H9 (cell line): Measurements from ENCODE around the gene KDF1. TPM values are rescaled to one million over a fixed set of nuclear protein-coding genes. Genes with fewer than 3 reads are reported as not detected.
A peak's percentile ranks its signal among the peaks of the same experiment; 100 is the strongest.

Experiments
- DNase-seq: peaks from one replicate; pipeline ENCODE4 v3.0.0-alpha.2; 2017
- H2AFZ ChIP-seq: one replicate; pipeline ENCODE4 v1.6.1; 2013; ENCODE audit warnings: mild to moderate bottlenecking, low read length, control low read depth, moderate library complexity
- H2AK5ac ChIP-seq: 2 replicates; pipeline ENCODE4 v1.6.1; 2013; ENCODE audit warnings: low read length, control low read depth, mixed read lengths; ENCODE audit not compliant: insufficient read length
- H2BK120ac ChIP-seq: one replicate; pipeline ENCODE4 v1.6.1; 2013; ENCODE audit warnings: low read depth, mild to moderate bottlenecking, low read length, control low read depth, inconsistent platforms; ENCODE audit not compliant: poor library complexity, severe bottlenecking
- H2BK12ac ChIP-seq: 2 replicates; pipeline ENCODE4 v1.6.1; 2013; ENCODE audit warnings: low read length, control low read depth, mixed read lengths, low read depth; ENCODE audit not compliant: insufficient read length
- H2BK15ac ChIP-seq: 2 replicates; pipeline ENCODE4 v1.6.1; 2013; ENCODE audit warnings: low read depth, low read length, control low read depth
- H2BK20ac ChIP-seq: one replicate; pipeline ENCODE4 v1.6.1; 2013; ENCODE audit warnings: low read depth, mild to moderate bottlenecking, low read length, control low read depth, inconsistent platforms; ENCODE audit not compliant: poor library complexity, severe bottlenecking
- H2BK5ac ChIP-seq: 2 replicates; pipeline ENCODE4 v1.6.1; 2013; ENCODE audit warnings: low read length, control low read depth, mixed read lengths; ENCODE audit not compliant: insufficient read length
- H3K14ac ChIP-seq: 2 replicates; pipeline ENCODE4 v1.6.1; 2013; ENCODE audit warnings: low read length, control low read depth; ENCODE audit not compliant: insufficient read depth
- H3K18ac ChIP-seq: 2 replicates; pipeline ENCODE4 v1.6.1; 2013; ENCODE audit warnings: low read depth, mild to moderate bottlenecking, mixed read lengths, low read length, control low read depth; ENCODE audit not compliant: insufficient read length
- H3K23ac ChIP-seq: 2 replicates; pipeline ENCODE4 v1.6.1; 2013; ENCODE audit warnings: low read length, control low read depth, mixed read lengths, low read depth; ENCODE audit not compliant: insufficient read length
- H3K23me2 ChIP-seq: 2 replicates; pipeline ENCODE4 v1.6.1; 2013; ENCODE audit warnings: low read depth, mild to moderate bottlenecking, mixed read lengths, low read length, control low read depth; ENCODE audit not compliant: insufficient read length, poor library complexity, severe bottlenecking
- H3K27ac ChIP-seq: 2 replicates; pipeline ENCODE4 v1.5.1; 2013; ENCODE audit warnings: low read length, control low read depth, mixed read lengths, low read depth; ENCODE audit not compliant: insufficient read length
- H3K27me3 ChIP-seq: 2 replicates; pipeline ENCODE4 v1.6.1; 2013; ENCODE audit warnings: low read length, control low read depth, inconsistent platforms; ENCODE audit not compliant: insufficient read depth
- H3K4ac ChIP-seq: 2 replicates; pipeline ENCODE4 v1.6.1; 2013; ENCODE audit warnings: low read depth, mild to moderate bottlenecking, control low read depth, inconsistent platforms, low read length, moderate library complexity
- H3K4me1 ChIP-seq: 2 replicates; pipeline ENCODE4 v1.6.1; 2013; ENCODE audit warnings: low read length, control low read depth, inconsistent platforms; ENCODE audit not compliant: insufficient read depth
- H3K4me2 ChIP-seq: 2 replicates; pipeline ENCODE4 v1.6.1; 2013; ENCODE audit warnings: low read length, control low read depth, mixed read lengths; ENCODE audit not compliant: insufficient read length, insufficient read depth
- H3K56ac ChIP-seq: 2 replicates; pipeline ENCODE4 v1.6.1; 2013; ENCODE audit warnings: low read depth, mild to moderate bottlenecking, mixed read lengths, low read length, control low read depth; ENCODE audit not compliant: insufficient read length
- H3K79me1 ChIP-seq: 2 replicates; pipeline ENCODE4 v1.6.1; 2013; ENCODE audit warnings: low read depth, mild to moderate bottlenecking, moderate library complexity, low read length, control low read depth, inconsistent platforms; ENCODE audit not compliant: insufficient read depth, poor library complexity, severe bottlenecking
- H3K79me2 ChIP-seq: 2 replicates; pipeline ENCODE4 v1.6.1; 2013; ENCODE audit warnings: low read length, control low read depth, inconsistent platforms; ENCODE audit not compliant: insufficient read depth
- H3K9ac ChIP-seq: 2 replicates; pipeline ENCODE4 v1.6.1; 2013; ENCODE audit warnings: low read length, control low read depth, mixed read lengths; ENCODE audit not compliant: insufficient read length; ENCODE audit errors: extremely low read depth
- H3K9me3 ChIP-seq: one replicate; pipeline ENCODE4 v1.6.1; 2013; ENCODE audit warnings: low read depth, low read length, inconsistent platforms; ENCODE audit not compliant: control insufficient read depth
- H3T11ph ChIP-seq: one replicate; pipeline ENCODE4 v1.6.1; 2013; ENCODE audit warnings: mild to moderate bottlenecking, low read length, control low read depth, inconsistent platforms
- H4K20me1 ChIP-seq: one replicate; pipeline ENCODE4 v1.6.1; 2013; ENCODE audit not compliant: control insufficient read depth, insufficient read length, insufficient read depth
- H4K5ac ChIP-seq: 2 replicates; pipeline ENCODE4 v1.6.1; 2013; ENCODE audit warnings: low read depth, mild to moderate bottlenecking, mixed read lengths, low read length, control low read depth; ENCODE audit not compliant: insufficient read length
- H4K8ac ChIP-seq: replicated peaks from 2 replicates; pipeline ENCODE4 v1.6.1; 2013; ENCODE audit warnings: low read length, control low read depth, mixed read lengths, low read depth; ENCODE audit not compliant: insufficient read length
- H4K91ac ChIP-seq: 2 replicates; pipeline ENCODE4 v1.6.1; 2013; ENCODE audit warnings: low read depth, mild to moderate bottlenecking, moderate library complexity, mixed read lengths, low read length, control low read depth; ENCODE audit not compliant: insufficient read length
- H3K27ac Mint-ChIP-seq, 3 experiments: 2 replicates in 2 of 3; 3 replicates in 1 of 3; pipeline ENCODE4 v1.8.0; 2020 to 2021; ENCODE audit warnings: mixed read lengths in 3 of 3, mild to moderate bottlenecking in 1 of 3, moderate library complexity in 1 of 3
- H3K27me3 Mint-ChIP-seq: 2 replicates; pipeline ENCODE4 v1.8.0; 2021; ENCODE audit warnings: low read depth, mild to moderate bottlenecking, moderate library complexity, mixed read lengths
- H3K36me3 Mint-ChIP-seq, 3 experiments: 2 replicates in 2 of 3; 3 replicates in 1 of 3; pipeline ENCODE4 v1.8.0; 2020 to 2021; ENCODE audit warnings: low read depth in 3 of 3, mixed read lengths in 3 of 3; ENCODE audit not compliant: insufficient read depth in 1 of 3
- H3K4me1 Mint-ChIP-seq, 2 experiments: 2 replicates each; pipeline ENCODE4 v1.8.0; 2020; ENCODE audit warnings: mixed read lengths in 2 of 2
- H3K4me3 Mint-ChIP-seq, 2 experiments: 2 replicates in 1 of 2; 3 replicates in 1 of 2; pipeline ENCODE4 v1.8.0; 2020 to 2021; ENCODE audit warnings: mild to moderate bottlenecking in 2 of 2, mixed read lengths in 2 of 2, moderate library complexity in 1 of 2
- H3K9me3 Mint-ChIP-seq, 2 experiments: 2 replicates in 1 of 2; 3 replicates in 1 of 2; pipeline ENCODE4 v1.8.0; 2020; ENCODE audit warnings: mild to moderate bottlenecking in 2 of 2, mixed read lengths in 2 of 2, moderate library complexity in 1 of 2
- WGBS: extraction: QIAGEN DNeasy Blood & Tissue Kit; methylation state at CpG from one replicate; pipeline ENCODE4 v1.1.7; 2013; ENCODE audit warnings: missing lambda C conversion rate, low lambda C conversion rate, mixed read lengths; ENCODE audit not compliant: insufficient read length; ENCODE audit errors: extremely low coverage; 5-methylcytosine and 5-hydroxymethylcytosine counted together
- total RNA-seq: library from RNA; stranded (reverse); gene quantifications from 2 replicates; pipeline ENCODE4 v1.2.1, GENCODE V29; 2021
- TF ChIP-seq, protein P1 (sequence below): fragments of 200-600 bp; sonication (generic); conservative IDR thresholded peaks from 3 replicates; pipeline ENCODE4 v1.8.0; 2021; ENCODE audit warnings: antibody characterized with exemption, mild to moderate bottlenecking

Gene KDF1
- total RNA-seq, 1 experiment from 2014 or later = 17.6 TPM

DNA sequence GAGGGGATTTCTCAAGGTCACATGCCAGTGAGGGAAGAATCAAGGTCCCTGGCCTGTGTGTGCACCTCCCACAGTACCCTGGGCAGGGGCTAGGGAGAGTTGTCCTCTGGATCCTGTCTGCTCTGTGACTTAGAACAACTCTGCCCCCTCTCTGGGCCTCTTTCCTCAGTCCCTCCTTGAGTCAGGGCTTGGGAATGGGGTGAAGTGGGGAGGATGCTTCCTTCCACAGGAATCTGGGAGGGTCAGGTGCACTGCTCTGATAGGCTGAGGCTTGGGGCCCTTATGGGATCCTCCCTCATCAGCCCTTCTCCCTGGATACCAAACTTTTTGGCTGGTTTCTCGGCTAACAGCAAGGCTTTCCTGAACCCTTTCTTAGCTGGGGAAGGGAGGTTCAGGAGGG is 35.8 kb upstream of the KDF1 start:
- Histone ChIP-seq H3K4me2 (no peak overlapping the region), H3K4ac (no peak overlapping the region), H3K27ac (no peak overlapping the region), H2BK15ac (no peak overlapping the region), H3K56ac (no peak overlapping the region), H4K20me1 (no peaks in the 10 kb centered on the region), H3K27me3 (no peaks in the 10 kb centered on the region), H2BK5ac (no peak overlapping the region), H3K9ac (no peak overlapping the region), H2AFZ (no peak overlapping the region), H4K91ac (no peak overlapping the region), H2BK20ac (no peak overlapping the region), H3K79me1 (no peaks in the 10 kb centered on the region), H3K18ac (no peak overlapping the region), H4K8ac (no peak overlapping the region), H4K5ac (no peak overlapping the region), H2BK120ac (no peak overlapping the region), H3K14ac (no peak overlapping the region), H2BK12ac (no peak overlapping the region), H3K4me1 (peaks cover 21% of the 10 kb centered on the region), H3K79me2 (peaks cover 3% of the 10 kb centered on the region; the same call in 1 of the 2 replicates), H3K23ac (no peak overlapping the region), H2AK5ac (no peak overlapping the region), H3K9me3 (no peaks in the 10 kb centered on the region), H3T11ph (no peak overlapping the region), H3K23me2 (peaks cover 18% of the 10 kb centered on the region)
- WGBS = no CpG with 5 or more reads among the region's 1 CpG
- peak overlapping the region; percentile 85 to 95 for H3K4me3 Mint-ChIP-seq
- H3K9me3 Mint-ChIP-seq = no peaks in the 10 kb centered on the region
- peak overlapping the region in 1 of 3 experiments; percentile 49; a peak in 1 of 7 replicates for H3K27ac Mint-ChIP-seq
- TF ChIP-seq, protein P1, sequence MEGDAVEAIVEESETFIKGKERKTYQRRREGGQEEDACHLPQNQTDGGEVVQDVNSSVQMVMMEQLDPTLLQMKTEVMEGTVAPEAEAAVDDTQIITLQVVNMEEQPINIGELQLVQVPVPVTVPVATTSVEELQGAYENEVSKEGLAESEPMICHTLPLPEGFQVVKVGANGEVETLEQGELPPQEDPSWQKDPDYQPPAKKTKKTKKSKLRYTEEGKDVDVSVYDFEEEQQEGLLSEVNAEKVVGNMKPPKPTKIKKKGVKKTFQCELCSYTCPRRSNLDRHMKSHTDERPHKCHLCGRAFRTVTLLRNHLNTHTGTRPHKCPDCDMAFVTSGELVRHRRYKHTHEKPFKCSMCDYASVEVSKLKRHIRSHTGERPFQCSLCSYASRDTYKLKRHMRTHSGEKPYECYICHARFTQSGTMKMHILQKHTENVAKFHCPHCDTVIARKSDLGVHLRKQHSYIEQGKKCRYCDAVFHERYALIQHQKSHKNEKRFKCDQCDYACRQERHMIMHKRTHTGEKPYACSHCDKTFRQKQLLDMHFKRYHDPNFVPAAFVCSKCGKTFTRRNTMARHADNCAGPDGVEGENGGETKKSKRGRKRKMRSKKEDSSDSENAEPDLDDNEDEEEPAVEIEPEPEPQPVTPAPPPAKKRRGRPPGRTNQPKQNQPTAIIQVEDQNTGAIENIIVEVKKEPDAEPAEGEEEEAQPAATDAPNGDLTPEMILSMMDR = no peak
- peaks cover 9 to 33% (median 27%) of the 10 kb centered on the region in 3 experiments; a peak in 5 of 7 replicates for H3K36me3 Mint-ChIP-seq
- DNase-seq = peak; percentile 41
- peaks cover 67 to 74% of the 10 kb centered on the region in 2 experiments for H3K4me1 Mint-ChIP-seq
- H3K27me3 Mint-ChIP-seq = peaks cover 18% of the 10 kb centered on the region
